ENCODE measurements around the gene NLGN4X. TPM values are rescaled to one million over a fixed set of nuclear protein-coding genes. Genes with fewer than 3 reads are reported as not detected.
"Not testable (repeated sequence)": the region's sequence is repeated elsewhere in the genome, so short reads cannot be mapped to it uniquely, and the experiment has no call there.

NLGN4X gene
- total RNA-seq, 1 donor from 2014 or later = not detected

GRCh38 chrX:5916945-5917344 lies 311.7 kb downstream of the NLGN4X start:
- Mint-ChIP-seq H3K9me3 (ENCODE audit: unreplicated experiment) (peaks cover 18% of the 10 kb centered on the region), H3K4me1 (ENCODE audit: unreplicated experiment) (no peaks in the 10 kb centered on the region), H3K27me3 (ENCODE audit: unreplicated experiment) (no peaks in the 10 kb centered on the region), H3K4me3 (ENCODE audit: unreplicated experiment) (no peak overlapping the region), H3K36me3 (ENCODE audit: unreplicated experiment) (no peaks in the 10 kb centered on the region), H3K27ac (ENCODE audit: unreplicated experiment) (no peak overlapping the region)
- no peak for DNase-seq (ENCODE audit: extremely low spot score, unreplicated experiment)
- TF ChIP-seq CTCF (IDR thresholded peaks at IDR 0.05) = no peak

DNA sequence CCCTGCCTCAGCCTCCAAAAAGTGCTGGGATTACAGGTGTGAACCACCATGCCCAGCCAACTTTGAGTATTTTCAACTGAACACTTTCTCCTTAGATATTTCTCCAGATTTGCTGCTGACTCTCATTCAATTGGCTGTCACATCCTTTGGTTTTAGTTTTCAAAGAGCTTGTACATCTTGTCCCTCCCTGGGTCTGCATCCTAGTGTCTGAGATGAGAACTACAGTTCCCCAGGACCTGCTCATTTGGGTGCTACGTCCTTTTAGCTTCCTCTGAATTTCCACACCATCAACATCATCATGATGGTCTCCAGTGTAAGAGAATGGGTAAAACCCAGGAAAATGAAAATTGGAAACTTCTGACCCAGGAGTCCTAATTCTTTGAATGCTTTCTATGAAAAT lies 312.9 kb downstream of the NLGN4X start:
- DNase-seq (ENCODE audit: extremely low spot score, unreplicated experiment) = no peak
- H3K4me1 Mint-ChIP-seq (ENCODE audit: unreplicated experiment) = no peaks in the 10 kb centered on the region
- TF ChIP-seq CTCF (IDR thresholded peaks at IDR 0.05) = no peak
- no peaks in the 10 kb centered on the region for H3K36me3 Mint-ChIP-seq (ENCODE audit: unreplicated experiment)
- H3K27ac Mint-ChIP-seq (ENCODE audit: unreplicated experiment) = no peak overlapping the region
- H3K9me3 Mint-ChIP-seq (ENCODE audit: unreplicated experiment) = peaks cover 27% of the 10 kb centered on the region
- H3K4me3 Mint-ChIP-seq (ENCODE audit: unreplicated experiment) = no peak overlapping the region
- no peaks in the 10 kb centered on the region for H3K27me3 Mint-ChIP-seq (ENCODE audit: unreplicated experiment)

DNA sequence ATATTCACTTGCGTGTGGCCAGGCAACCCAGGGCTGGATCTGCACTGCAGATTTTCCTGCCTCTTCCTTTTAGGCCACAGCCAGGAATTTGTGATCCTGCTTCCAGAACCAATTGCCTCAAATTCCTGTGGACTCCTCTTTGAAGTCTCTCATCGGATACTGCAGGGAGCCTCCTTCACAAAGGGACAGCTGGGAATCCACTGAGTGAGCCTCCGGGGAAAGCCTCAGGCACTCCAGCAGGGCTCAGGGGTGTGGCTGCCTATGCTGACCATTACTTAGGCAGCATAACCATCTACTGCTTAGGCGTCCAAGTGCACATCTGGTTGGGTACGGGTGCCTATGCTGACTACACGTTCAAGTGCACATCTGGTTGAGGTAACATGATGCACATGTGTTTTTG lies 321.5 kb downstream of the NLGN4X start:
- no peaks in the 10 kb centered on the region for H3K36me3 Mint-ChIP-seq (ENCODE audit: unreplicated experiment)
- peaks cover 38% of the 10 kb centered on the region for H3K9me3 Mint-ChIP-seq (ENCODE audit: unreplicated experiment)
- TF ChIP-seq CTCF (IDR thresholded peaks at IDR 0.05) = no peak
- H3K4me1 Mint-ChIP-seq (ENCODE audit: unreplicated experiment) = no peaks in the 10 kb centered on the region
- no peak for DNase-seq (ENCODE audit: extremely low spot score, unreplicated experiment)
- H3K4me3 Mint-ChIP-seq (ENCODE audit: unreplicated experiment) = no peak overlapping the region
- no peaks in the 10 kb centered on the region for H3K27me3 Mint-ChIP-seq (ENCODE audit: unreplicated experiment)
- no peak overlapping the region for H3K27ac Mint-ChIP-seq (ENCODE audit: unreplicated experiment)

DNA sequence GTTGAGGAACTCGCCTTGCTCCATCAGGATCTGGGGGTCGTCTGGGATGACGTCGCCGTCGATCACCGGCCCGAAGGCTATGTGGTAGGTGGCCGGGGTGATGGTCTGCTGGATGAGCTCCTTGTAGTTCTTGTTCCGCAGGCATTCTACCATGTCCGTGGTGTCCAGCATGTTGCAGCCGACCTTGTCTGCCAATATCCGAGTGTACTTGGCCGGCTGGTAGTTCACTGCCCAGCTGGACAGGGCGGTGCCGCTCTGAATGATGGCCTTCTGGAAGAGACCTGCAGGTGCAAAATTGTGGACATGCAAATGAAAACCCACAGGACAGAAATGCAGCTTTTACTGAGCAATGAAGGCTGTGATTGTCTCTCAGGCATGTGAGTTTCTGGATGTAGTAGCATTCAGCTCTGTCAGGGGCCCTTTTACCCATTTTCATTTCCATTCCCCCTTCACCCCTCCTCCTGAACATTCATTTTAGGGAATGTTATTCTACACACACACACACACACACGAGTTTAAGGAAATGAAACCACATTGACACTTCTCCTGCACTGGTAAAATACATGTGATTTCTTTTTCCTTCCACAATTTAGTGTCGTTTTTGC lies 325.0 kb downstream of the NLGN4X start:
- H3K9me3 Mint-ChIP-seq (ENCODE audit: unreplicated experiment) = peaks cover 24% of the 10 kb centered on the region
- H3K4me3 Mint-ChIP-seq (ENCODE audit: unreplicated experiment); H3K27ac Mint-ChIP-seq (ENCODE audit: unreplicated experiment); H3K4me1 Mint-ChIP-seq (ENCODE audit: unreplicated experiment); H3K36me3 Mint-ChIP-seq (ENCODE audit: unreplicated experiment); H3K27me3 Mint-ChIP-seq (ENCODE audit: unreplicated experiment); DNase-seq (ENCODE audit: extremely low spot score, unreplicated experiment): not testable (repeated sequence)

- no peak overlapping the region for H3K27ac Mint-ChIP-seq (ENCODE audit: unreplicated experiment)
- H3K36me3 Mint-ChIP-seq (ENCODE audit: unreplicated experiment) = no peaks in the 10 kb centered on the region
- H3K9me3 Mint-ChIP-seq (ENCODE audit: unreplicated experiment) = peaks cover 29% of the 10 kb centered on the region
- H3K4me1 Mint-ChIP-seq (ENCODE audit: unreplicated experiment) = no peaks in the 10 kb centered on the region
- H3K27me3 Mint-ChIP-seq (ENCODE audit: unreplicated experiment) = no peaks in the 10 kb centered on the region
- no peak for TF ChIP-seq CTCF (IDR thresholded peaks at IDR 0.05)
- no peak for DNase-seq (ENCODE audit: extremely low spot score, unreplicated experiment)
- no peak overlapping the region for H3K4me3 Mint-ChIP-seq (ENCODE audit: unreplicated experiment)
These were observed 330.2 kb downstream of the NLGN4X start for GRCh38 chrX:5898463-5898862.

GRCh38 chrX:5891378-5891777 lies 337.3 kb downstream of the NLGN4X start:
- no peaks in the 10 kb centered on the region for H3K4me1 Mint-ChIP-seq (ENCODE audit: unreplicated experiment)
- no peaks in the 10 kb centered on the region for H3K27me3 Mint-ChIP-seq (ENCODE audit: unreplicated experiment)
- H3K36me3 Mint-ChIP-seq (ENCODE audit: unreplicated experiment) = no peaks in the 10 kb centered on the region
- peaks cover 33% of the 10 kb centered on the region for H3K9me3 Mint-ChIP-seq (ENCODE audit: unreplicated experiment)
- DNase-seq (ENCODE audit: extremely low spot score, unreplicated experiment) = no peak
- no peak for TF ChIP-seq CTCF (IDR thresholded peaks at IDR 0.05)
- no peak overlapping the region for H3K27ac Mint-ChIP-seq (ENCODE audit: unreplicated experiment)
- H3K4me3 Mint-ChIP-seq (ENCODE audit: unreplicated experiment) = no peak overlapping the region
